HFF-Myc (cell line): Measurements from ENCODE around the gene POMT1.

Experiments
- DNase-seq: peaks from one replicate; pipeline ENCODE4 v3.0.0-alpha.2; 2011; ENCODE audit warnings: low read depth; ENCODE audit errors: extremely low read depth
- H3K4me3 ChIP-seq: replicated peaks from 2 replicates; pipeline ENCODE4 v1.5.1; 2011; ENCODE audit warnings: low read depth, mild to moderate bottlenecking, control low read depth, low read length
- TF ChIP-seq, protein P1 (sequence below): IDR thresholded peaks from 2 replicates; pipeline ENCODE4 v1.5.1; 2012; ENCODE audit warnings: mild to moderate bottlenecking, low read depth, low read length, control low read depth; ENCODE audit errors: missing control alignments

POMT1 gene

DNA sequence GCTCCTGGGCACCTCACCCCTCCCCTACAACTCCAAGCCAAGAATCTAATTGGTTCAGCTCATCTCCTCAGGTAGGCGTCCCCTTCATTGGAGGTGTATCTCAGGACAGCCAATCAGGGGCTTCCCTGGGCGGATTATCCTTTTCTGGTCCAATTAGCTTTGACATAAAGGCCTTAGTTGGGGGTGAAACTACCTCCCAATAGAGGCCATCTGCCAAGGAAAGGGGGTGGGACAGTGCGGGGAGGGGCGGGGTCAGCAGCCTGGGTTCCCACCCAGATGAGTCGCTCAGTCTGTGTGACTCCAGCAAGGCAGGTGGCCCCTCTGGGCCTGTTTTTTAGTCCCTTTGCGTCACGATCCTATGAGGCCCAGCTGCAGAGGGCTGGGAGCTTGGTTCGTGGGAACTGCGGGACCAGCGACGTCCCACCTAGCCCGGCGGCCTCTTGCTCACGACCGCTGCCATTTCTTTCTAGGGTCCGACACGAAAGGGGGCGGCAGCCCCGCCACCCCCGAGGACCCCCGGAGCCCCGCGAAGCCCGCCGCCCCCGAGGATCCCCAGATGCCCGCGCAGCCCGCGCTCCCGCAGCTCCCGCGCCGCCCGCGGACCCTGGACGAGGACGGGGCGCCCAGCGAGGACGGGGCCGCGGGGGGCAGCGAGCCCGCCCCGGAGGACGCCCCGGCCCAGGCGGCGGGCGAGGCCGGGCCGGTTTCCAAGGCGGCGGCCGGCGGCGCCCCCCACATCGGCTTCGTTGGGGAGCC lies 51.5 kb downstream of the POMT1 start:
- no peak overlapping the region for H3K4me3 ChIP-seq
- TF ChIP-seq, protein P1, sequence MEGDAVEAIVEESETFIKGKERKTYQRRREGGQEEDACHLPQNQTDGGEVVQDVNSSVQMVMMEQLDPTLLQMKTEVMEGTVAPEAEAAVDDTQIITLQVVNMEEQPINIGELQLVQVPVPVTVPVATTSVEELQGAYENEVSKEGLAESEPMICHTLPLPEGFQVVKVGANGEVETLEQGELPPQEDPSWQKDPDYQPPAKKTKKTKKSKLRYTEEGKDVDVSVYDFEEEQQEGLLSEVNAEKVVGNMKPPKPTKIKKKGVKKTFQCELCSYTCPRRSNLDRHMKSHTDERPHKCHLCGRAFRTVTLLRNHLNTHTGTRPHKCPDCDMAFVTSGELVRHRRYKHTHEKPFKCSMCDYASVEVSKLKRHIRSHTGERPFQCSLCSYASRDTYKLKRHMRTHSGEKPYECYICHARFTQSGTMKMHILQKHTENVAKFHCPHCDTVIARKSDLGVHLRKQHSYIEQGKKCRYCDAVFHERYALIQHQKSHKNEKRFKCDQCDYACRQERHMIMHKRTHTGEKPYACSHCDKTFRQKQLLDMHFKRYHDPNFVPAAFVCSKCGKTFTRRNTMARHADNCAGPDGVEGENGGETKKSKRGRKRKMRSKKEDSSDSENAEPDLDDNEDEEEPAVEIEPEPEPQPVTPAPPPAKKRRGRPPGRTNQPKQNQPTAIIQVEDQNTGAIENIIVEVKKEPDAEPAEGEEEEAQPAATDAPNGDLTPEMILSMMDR: no peak
- DNase-seq: no peak

DNA sequence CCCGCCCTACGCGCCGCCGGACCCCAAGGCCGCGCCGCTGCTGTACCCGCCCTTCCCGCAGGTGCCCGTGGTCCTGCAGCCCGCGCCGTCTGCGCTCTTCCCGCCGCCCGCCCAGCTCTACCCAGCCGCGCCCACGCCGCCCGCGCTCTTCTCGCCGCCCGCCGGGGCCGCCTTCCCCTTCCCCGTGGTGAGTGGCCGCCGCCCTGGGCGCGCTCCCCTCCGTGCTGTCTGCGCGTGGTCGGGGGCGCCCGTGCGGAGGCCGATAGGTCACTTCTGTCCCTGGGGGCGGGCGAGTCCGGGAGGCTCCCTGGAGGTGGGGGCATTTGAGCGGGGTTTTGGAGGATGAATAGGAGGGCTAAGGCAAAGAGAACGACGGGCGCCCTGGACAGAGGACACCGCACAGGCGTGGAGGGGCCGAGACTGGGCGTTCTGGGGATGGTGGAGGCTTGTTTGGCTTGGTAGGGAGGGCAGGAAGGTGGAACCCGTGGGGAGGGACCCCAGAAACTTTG lies 52.2 kb downstream of the POMT1 start:
- DNase-seq: no peak
- no peak overlapping the region for H3K4me3 ChIP-seq
- TF ChIP-seq, protein P1: no peak

DNA sequence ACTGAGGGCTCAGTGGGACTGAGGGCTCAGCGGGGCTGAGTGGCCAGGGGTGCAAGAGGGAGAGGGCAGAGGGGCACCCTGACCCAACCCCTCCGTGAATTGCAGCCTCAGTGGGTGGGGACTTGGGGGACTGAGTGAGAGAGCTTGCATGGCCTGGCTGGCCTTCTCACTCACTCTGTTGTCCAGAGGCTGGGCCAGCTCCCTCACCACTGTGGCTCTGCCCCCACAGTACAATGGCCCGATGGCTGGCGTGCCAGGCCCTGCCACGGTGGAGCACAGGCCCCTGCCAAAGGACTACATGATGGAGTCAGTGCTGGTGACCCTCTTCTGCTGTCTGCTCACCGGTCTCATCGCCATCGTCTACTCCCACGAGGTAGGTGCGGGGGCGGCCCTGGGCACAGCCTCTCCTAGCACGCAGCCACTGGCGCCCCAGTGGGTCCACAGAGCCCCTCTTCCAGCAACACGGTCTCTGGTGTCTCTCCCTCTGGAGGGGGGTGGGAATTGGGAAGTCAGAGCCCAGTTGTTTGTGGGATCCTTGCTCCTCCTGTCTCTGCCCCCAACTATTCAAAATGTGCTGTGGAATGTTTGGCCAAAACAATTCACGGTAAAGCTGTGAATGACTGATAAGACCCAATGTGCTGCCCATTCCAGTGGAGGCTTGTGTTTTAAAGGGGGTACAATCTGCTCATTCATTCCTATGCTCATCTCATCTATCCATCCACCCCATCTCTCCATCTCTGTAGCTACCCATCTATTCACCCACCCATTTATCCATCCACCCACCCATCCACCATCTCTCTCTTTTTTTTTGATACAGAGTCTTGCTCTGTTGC lies 53.3 kb downstream of the POMT1 start:
- H3K4me3 ChIP-seq: no peak overlapping the region
- TF ChIP-seq, protein P1: no peak
- DNase-seq: no peak

DNA sequence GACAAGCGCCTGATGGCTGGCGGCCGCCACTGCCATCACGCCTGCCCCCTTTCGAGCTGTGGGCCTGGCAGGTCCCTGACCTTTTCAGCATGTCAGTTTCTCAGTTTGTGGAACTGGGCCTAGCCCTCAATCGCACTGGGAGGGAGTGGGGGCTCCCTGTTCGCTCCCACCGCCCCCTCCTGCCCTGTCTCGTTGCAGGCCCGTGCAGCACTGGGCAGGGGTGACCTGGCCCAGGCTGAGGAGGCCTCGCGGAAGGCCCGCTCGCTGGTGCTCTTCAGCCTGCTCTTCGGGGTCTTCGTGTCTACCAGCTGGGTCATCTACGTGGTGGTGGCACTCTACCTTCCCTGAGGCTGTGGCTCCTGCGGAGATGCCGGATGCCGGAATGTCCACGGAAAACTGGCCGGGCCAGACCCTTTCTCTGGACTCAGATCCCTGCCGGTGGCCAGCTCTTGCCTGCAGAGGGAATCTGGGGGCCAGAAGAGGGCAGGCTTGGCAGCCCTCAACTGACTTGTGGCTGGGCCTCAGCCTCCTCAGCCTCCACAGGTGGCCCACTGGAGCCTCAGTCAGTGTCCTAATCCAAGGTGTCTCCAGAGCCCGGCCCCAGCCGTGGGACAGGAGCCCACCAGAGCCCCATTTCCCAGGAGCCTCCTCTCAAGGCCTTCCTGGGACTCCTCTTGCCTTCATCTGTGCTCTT lies 55.3 kb downstream of the POMT1 start:
- no peak overlapping the region for H3K4me3 ChIP-seq
- DNase-seq: no peak
- TF ChIP-seq, protein P1: no peak

- DNase-seq: no peak
- H3K4me3 ChIP-seq: no peak overlapping the region
- TF ChIP-seq, protein P1: no peak
Measured at GRCh38 chr9:131559421-131560000, 56.8 kb downstream of the POMT1 start.
